ENCODE results near the gene MBP. TPM values are rescaled to one million over a fixed set of nuclear protein-coding genes. Genes with fewer than 3 reads are reported as not detected.

MBP gene
- total RNA-seq, 4 donors from 2014 or later, result 40.9 to 67.7 (median 51.8) TPM

DNA sequence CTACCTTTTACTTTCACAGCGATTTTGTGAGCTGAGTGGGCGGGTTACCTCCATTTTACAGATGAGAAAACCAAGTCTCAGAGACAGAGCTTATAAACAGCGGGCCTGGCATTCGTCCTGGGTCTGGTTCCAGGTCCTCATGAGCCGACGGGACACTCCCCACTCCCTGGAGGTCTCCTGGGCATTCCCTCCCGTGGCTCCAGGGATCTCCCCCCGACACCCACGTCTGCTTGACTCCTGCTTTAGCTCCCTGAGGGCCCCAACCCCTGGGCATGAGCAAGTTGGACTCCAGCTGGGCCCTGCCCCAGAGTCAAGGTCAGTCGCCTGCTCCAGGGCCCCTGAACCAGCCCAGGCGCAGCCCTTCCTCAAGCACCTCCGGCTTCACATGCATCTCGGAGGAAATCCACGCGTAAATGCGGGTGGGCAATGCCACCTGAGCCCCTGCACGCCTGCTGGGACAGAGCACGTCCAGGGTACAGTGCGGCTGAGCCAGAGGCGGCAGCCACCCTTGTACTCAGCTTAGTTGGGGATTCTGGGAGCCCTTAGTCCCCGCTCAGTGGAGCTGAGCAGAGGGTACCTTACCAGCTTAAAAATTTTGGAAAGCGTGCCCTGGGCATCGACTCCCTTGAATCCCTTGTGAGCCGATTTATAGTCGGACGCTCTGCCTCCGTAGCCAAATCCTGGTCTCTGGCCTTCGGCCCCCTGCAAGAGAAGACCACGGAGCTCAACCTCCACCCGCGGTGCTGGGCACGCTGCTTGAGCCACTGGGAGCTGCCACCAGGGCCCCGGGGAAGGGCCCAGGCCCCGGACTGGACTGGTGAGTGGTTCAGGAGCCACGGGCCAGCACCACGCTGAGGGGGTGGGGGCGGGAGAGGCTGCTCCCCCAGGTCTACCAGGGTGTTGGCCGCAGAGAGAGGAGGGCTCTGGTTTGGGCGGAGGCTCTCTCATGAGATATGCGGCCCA is 148.1 kb downstream of the MBP start:
- Histone ChIP-seq H3K27me3 (no peaks in the 10 kb centered on the region), H3K4me1 (peaks cover 0 to 7% (median 2%) of the 10 kb centered on the region in 4 donors), H3K4me3 (no peak overlapping the region), H3K27ac (no peak overlapping the region), H3K9me3 (no peaks in the 10 kb centered on the region), H3K36me3 (no peaks in the 10 kb centered on the region)
- no peak for TF ChIP-seq POLR2A (IDR thresholded peaks at IDR 0.05)
- TF ChIP-seq CTCF (IDR thresholded peaks at IDR 0.05), result no peak
- DNase-seq, result peak in 1 of 3 donors; percentile 15

- Histone ChIP-seq H3K27me3 (no peaks in the 10 kb centered on the region), H3K27ac (no peak overlapping the region), H3K9me3 (no peaks in the 10 kb centered on the region), H3K4me3 (no peak overlapping the region), H3K36me3 (no peaks in the 10 kb centered on the region), H3K4me1 (peaks cover 0 to 7% (median 2%) of the 10 kb centered on the region in 4 donors)
- DNase-seq, result peak in 1 of 3 donors; percentile 10
- TF ChIP-seq POLR2A (IDR thresholded peaks at IDR 0.05) (no peak), CTCF (IDR thresholded peaks at IDR 0.05) (no peak)
These were observed 149.0 kb downstream of the MBP start for GRCh38 chr18:76983613-76984051.

DNA sequence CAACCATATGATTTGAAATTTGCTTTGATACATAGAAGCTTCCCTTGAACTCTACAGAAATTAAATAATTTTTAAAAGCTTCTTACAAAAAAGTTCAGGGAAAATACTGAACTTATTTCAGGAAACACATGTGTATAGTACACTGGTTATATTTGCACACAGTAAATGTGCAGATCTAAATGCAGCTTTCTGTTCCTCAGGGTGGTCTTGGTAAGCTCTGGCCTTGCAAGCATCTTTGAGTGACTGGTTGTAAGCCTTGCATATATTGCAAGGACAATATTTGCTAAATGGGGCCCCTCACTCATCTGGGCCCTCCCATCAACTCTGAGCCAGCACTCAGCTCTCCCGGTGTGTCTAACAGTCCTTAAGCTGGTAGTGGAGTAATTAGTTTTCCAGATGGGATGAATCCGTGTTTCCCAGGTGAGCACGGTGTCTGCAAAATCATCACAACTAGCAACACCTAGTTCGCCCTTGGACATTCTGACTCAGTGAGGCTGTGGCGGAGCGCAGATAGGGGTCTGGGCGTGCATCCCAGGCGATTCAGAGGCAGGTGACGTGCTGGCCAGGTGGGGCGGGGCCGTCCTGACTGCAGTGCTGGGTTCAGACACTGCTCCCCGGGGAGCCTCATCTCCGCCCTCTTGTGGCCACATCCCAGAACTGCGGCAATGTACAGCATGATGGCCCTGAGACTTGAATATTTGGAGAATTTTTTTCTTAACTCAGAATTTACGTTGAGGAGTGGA is 149.6 kb downstream of the MBP start:
- Histone ChIP-seq H3K9me3 (no peaks in the 10 kb centered on the region), H3K36me3 (no peaks in the 10 kb centered on the region), H3K4me3 (peak overlapping the region in 1 of 4 donors; percentile 7), H3K27ac (peak overlapping the region in 1 of 4 donors; percentile 42), H3K27me3 (no peaks in the 10 kb centered on the region), H3K4me1 (peaks cover 0 to 7% (median 2%) of the 10 kb centered on the region in 4 donors)
- TF ChIP-seq CTCF (IDR thresholded peaks at IDR 0.05) (peak; percentile 64 to 94 (median 90)), POLR2A (IDR thresholded peaks at IDR 0.05) (no peak)
- peak; percentile 90 to 96 (median 94) for DNase-seq

- H3K36me3 ChIP-seq, result no peaks in the 10 kb centered on the region
- H3K27me3 ChIP-seq, result no peaks in the 10 kb centered on the region
- H3K27ac ChIP-seq, result peak overlapping the region in 3 of 4 donors; percentile 20 to 69 (median 60)
- peak in 1 of 6 experiments; percentile 1 for TF ChIP-seq CTCF (IDR thresholded peaks at IDR 0.05)
- no peak for TF ChIP-seq POLR2A (IDR thresholded peaks at IDR 0.05)
- no peaks in the 10 kb centered on the region for H3K9me3 ChIP-seq
- H3K4me1 ChIP-seq, result peaks cover 0 to 12% (median 4%) of the 10 kb centered on the region in 4 donors
- peak in 1 of 3 donors; percentile 12 for DNase-seq
- no peak overlapping the region for H3K4me3 ChIP-seq
These were observed 150.5 kb downstream of the MBP start for GRCh38 chr18:76982038-76982437.

DNA sequence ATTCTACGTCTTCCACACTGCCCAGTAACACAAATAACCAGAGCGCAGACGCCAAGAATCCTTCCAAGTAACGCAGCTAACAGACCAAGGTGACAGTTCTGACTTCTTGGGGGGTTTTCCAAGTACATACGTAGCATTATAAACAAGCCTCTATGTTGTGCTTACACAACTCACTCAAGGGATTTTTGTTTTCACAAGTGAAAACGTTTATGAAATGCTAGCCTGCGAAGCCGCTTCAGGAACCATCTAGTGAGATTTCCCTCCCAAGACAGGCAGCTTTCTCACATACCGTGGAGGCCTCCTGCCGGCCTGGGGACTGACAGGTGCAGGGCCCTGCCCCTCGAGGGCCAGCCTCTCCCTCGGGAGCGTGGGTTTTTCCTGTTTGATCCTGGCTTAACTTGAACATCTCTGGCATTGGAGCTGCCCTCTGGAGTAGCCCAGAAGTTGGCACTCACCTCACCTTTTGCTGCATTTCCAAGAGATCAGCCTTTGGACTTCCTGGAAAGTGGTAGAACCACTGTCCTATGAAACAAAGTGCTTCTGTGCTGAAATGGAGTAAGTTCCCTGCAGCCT is 151.1 kb downstream of the MBP start:
- TF ChIP-seq CTCF (IDR thresholded peaks at IDR 0.05) (no peak), POLR2A (IDR thresholded peaks at IDR 0.05) (no peak)
- Histone ChIP-seq H3K4me3 (no peak overlapping the region), H3K27me3 (no peaks in the 10 kb centered on the region), H3K9me3 (no peaks in the 10 kb centered on the region), H3K36me3 (no peaks in the 10 kb centered on the region), H3K27ac (peak overlapping the region; percentile 20 to 69 (median 50)), H3K4me1 (peaks cover 0 to 12% (median 4%) of the 10 kb centered on the region in 4 donors)
- DNase-seq, result peak in 1 of 3 donors; percentile 49
